H1 (cell line): ENCODE measurements around the gene PLXNB1. TPM values are rescaled to one million over a fixed set of nuclear protein-coding genes. Genes with fewer than 3 reads are reported as not detected.

Experiments used
- CTCF ChIA-PET: fragments of 300-600 bp; sonication (Branson Sonifier 250); formaldehyde crosslinking; loops from one replicate; lab custom pipeline; 2021; ENCODE audit not compliant: partially characterized antibody; lab: Charles Lee
- POLR2A ChIA-PET: fragments of 300-600 bp; sonication (Branson Sonifier 250); formaldehyde crosslinking; loops from one replicate; lab custom pipeline; 2021; ENCODE audit warnings: inconsistent platforms; ENCODE audit not compliant: partially characterized antibody; lab: Charles Lee
- DNase-seq, 2 experiments: peaks; one replicate each; pipeline versions ENCODE4 v3.0.0 to v3.0.0-alpha.2; 2010 to 2022; ENCODE audit warnings: low spot score in 2 of 2, low read depth in 1 of 2, mixed read lengths in 1 of 2
- FAIRE-seq: peaks from 2 replicates; lab custom pipeline; 2011; peaks lifted over from hg19 to GRCh38; lab: Jason Lieb, UNC
- H2AFZ ChIP-seq: 2 replicates; pipeline ENCODE4 v1.8.1; 2012; ENCODE audit warnings: low read length, inconsistent platforms
- H2AK5ac ChIP-seq: 2 replicates; pipeline ENCODE4 v1.6.1; 2013; ENCODE audit warnings: low read depth, low read length
- H2BK120ac ChIP-seq: replicated peaks from 2 replicates; pipeline ENCODE3; 2013; ENCODE audit warnings: low read depth, low read length, inconsistent platforms
- H2BK12ac ChIP-seq: 2 replicates; pipeline ENCODE4 v1.6.1; 2013; ENCODE audit warnings: low read depth, low read length
- H2BK15ac ChIP-seq: 2 replicates; pipeline ENCODE4 v1.6.1; 2013; ENCODE audit warnings: low read length
- H2BK20ac ChIP-seq: 2 replicates; pipeline ENCODE4 v1.6.1; 2013; ENCODE audit warnings: low read length
- H2BK5ac ChIP-seq: 2 replicates; pipeline ENCODE4 v1.6.1; 2013; ENCODE audit warnings: low read depth, low read length
- H3K14ac ChIP-seq: 2 replicates; pipeline ENCODE4 v1.6.1; 2013; ENCODE audit warnings: inconsistent platforms; ENCODE audit not compliant: insufficient read length
- H3K18ac ChIP-seq: 2 replicates; pipeline ENCODE4 v1.6.1; 2013; ENCODE audit warnings: low read length; ENCODE audit errors: extremely low read depth
- H3K23ac ChIP-seq: 2 replicates; pipeline ENCODE4 v1.6.1; 2013; ENCODE audit warnings: inconsistent platforms; ENCODE audit not compliant: insufficient read length
- H3K23me2 ChIP-seq: 2 replicates; pipeline ENCODE4 v1.6.1; 2013; ENCODE audit warnings: low read depth, low read length
- H3K27ac ChIP-seq: 2 replicates; pipeline ENCODE4 v1.6.1; 2011; ENCODE audit warnings: low read depth, low read length, inconsistent platforms
- H3K27me3 ChIP-seq, 4 experiments: replicated peaks in 1 of 4; 1 replicate in 1 of 4; 2 replicates in 3 of 4; pipeline versions ENCODE4 v1.6.1 to v1.8.1; 2011 to 2013; ENCODE audit warnings: low read length in 3 of 4, mild to moderate bottlenecking in 3 of 4, inconsistent platforms in 2 of 4, mixed read lengths in 2 of 4, moderate library complexity in 1 of 4; ENCODE audit not compliant: control insufficient read depth in 3 of 4, insufficient read depth in 3 of 4; ENCODE audit errors: extremely low read depth in 1 of 4
- H3K36me3 ChIP-seq, 4 experiments: 2 replicates each; pipeline versions ENCODE4 v1.6.1 to v1.8.1; 2011 to 2013; ENCODE audit warnings: mild to moderate bottlenecking in 4 of 4, low read length in 3 of 4, moderate library complexity in 2 of 4, control low read depth in 1 of 4, inconsistent platforms in 1 of 4; ENCODE audit not compliant: insufficient read depth in 4 of 4, control insufficient read depth in 2 of 4
- H3K4ac ChIP-seq: replicated peaks from 2 replicates; pipeline ENCODE3; 2013; ENCODE audit warnings: low read length, low read depth, mixed read lengths, inconsistent platforms; ENCODE audit not compliant: insufficient read length
- H3K4me1 ChIP-seq, 4 experiments: replicated peaks in 1 of 4; 1 replicate in 1 of 4; 2 replicates in 3 of 4; pipeline versions ENCODE4 v1.6.1 to v1.8.1; 2011 to 2013; ENCODE audit warnings: low read length in 3 of 4, inconsistent platforms in 2 of 4, mixed read lengths in 1 of 4; ENCODE audit not compliant: insufficient read depth in 4 of 4, control insufficient read depth in 3 of 4
- H3K4me2 ChIP-seq, 2 experiments: 2 replicates each; pipeline versions ENCODE4 v1.6.1 to v1.8.1; 2011 to 2013; ENCODE audit warnings: low read depth in 2 of 2, low read length in 2 of 2, control low read depth in 1 of 2, inconsistent platforms in 1 of 2, mild to moderate bottlenecking in 1 of 2; ENCODE audit not compliant: insufficient read depth in 1 of 2
- H3K4me3 ChIP-seq, 4 experiments: fragments of 200-600, 300-600 bp in 1 of 4; sonication (generic), shearing (Covaris generic), sonication (Bioruptor Twin) in 1 of 4; 2 replicates each; pipeline versions ENCODE4 v1.5.1 to v1.8.1; 2011 to 2016; ENCODE audit warnings: low read length in 4 of 4, low read depth in 3 of 4, control low read depth in 2 of 4, inconsistent platforms in 2 of 4, mild to moderate bottlenecking in 2 of 4, mixed read lengths in 1 of 4, moderate library complexity in 1 of 4; ENCODE audit not compliant: insufficient read depth in 2 of 4; ENCODE audit errors: extremely low read depth in 1 of 4
- H3K56ac ChIP-seq: replicated peaks from 2 replicates; pipeline ENCODE3; 2013; ENCODE audit warnings: low read depth, mild to moderate bottlenecking, mixed read lengths, low read length, inconsistent platforms; ENCODE audit not compliant: insufficient read length
- H3K79me1 ChIP-seq: 2 replicates; pipeline ENCODE4 v1.6.1; 2013; ENCODE audit warnings: low read depth, low read length, control low read depth
- H3K79me2 ChIP-seq, 2 experiments: 2 replicates each; pipeline versions ENCODE4 v1.6.1 to v1.8.1; 2012 to 2013; ENCODE audit warnings: low read length in 2 of 2, mild to moderate bottlenecking in 2 of 2, inconsistent platforms in 1 of 2; ENCODE audit not compliant: insufficient read depth in 2 of 2, control insufficient read depth in 1 of 2
- H3K9ac ChIP-seq, 4 experiments: replicated peaks in 1 of 4; 1 replicate in 1 of 4; 2 replicates in 3 of 4; pipeline versions ENCODE4 v1.6.1 to v1.8.1; 2011 to 2013; ENCODE audit warnings: low read depth in 3 of 4, low read length in 3 of 4, control low read depth in 2 of 4, mild to moderate bottlenecking in 2 of 4, moderate library complexity in 2 of 4, inconsistent platforms in 1 of 4; ENCODE audit errors: extremely low read depth in 1 of 4
- H3K9me3 ChIP-seq, 2 experiments: 2 replicates each; pipeline versions ENCODE4 v1.6.1 to v1.8.1; 2012 to 2013; ENCODE audit warnings: mild to moderate bottlenecking in 2 of 2, moderate library complexity in 2 of 2, control low read depth in 1 of 2, inconsistent platforms in 1 of 2, low read depth in 1 of 2, low read length in 1 of 2, mixed read lengths in 1 of 2; ENCODE audit not compliant: insufficient read depth in 2 of 2
- H4K20me1 ChIP-seq, 2 experiments: replicated peaks in 1 of 2; 2 replicates each; pipeline versions ENCODE3 to v1.8.1; 2011 to 2013; ENCODE audit warnings: inconsistent platforms in 2 of 2, low read length in 2 of 2, mild to moderate bottlenecking in 1 of 2; ENCODE audit not compliant: insufficient read depth in 2 of 2, control insufficient read depth in 1 of 2
- H4K5ac ChIP-seq: 2 replicates; pipeline ENCODE4 v1.6.1; 2013; ENCODE audit warnings: low read length, low read depth, mixed read lengths, inconsistent platforms; ENCODE audit not compliant: insufficient read length
- H4K8ac ChIP-seq: 2 replicates; pipeline ENCODE4 v1.8.0; 2013; ENCODE audit warnings: mild to moderate bottlenecking, moderate library complexity, low read length, inconsistent platforms; ENCODE audit not compliant: insufficient read depth; ENCODE audit errors: extremely low read depth
- H4K91ac ChIP-seq: replicated peaks from 2 replicates; pipeline ENCODE3; 2013; ENCODE audit warnings: low read length, mixed read lengths, inconsistent platforms; ENCODE audit not compliant: insufficient read length
- ATF2 ChIP-seq: IDR thresholded peaks from 2 replicates; pipeline ENCODE4 v1.6.1; 2012; ENCODE audit warnings: low read length, inconsistent platforms
- CHD2 ChIP-seq: IDR thresholded peaks from 2 replicates; pipeline ENCODE4 v1.6.1; 2012; ENCODE audit warnings: low read length, improper control_type of control experiment
- E2F6 ChIP-seq: IDR thresholded peaks from 2 replicates; pipeline ENCODE4 v1.6.1; 2012; ENCODE audit warnings: inconsistent platforms
- EZH2 ChIP-seq: fragments of 200-600 bp; sonication (generic); IDR thresholded peaks from 2 replicates; pipeline ENCODE4 v1.7.1; 2012; ENCODE audit warnings: low read depth, mild to moderate bottlenecking, moderate library complexity, low read length, inconsistent platforms; ENCODE audit not compliant: severe bottlenecking
- MAFK ChIP-seq: IDR thresholded peaks from 2 replicates; pipeline ENCODE4 v1.6.1; 2012; ENCODE audit warnings: low read depth, mild to moderate bottlenecking, improper control_type of control experiment, low read length
- MAX ChIP-seq: IDR thresholded peaks from 2 replicates; pipeline ENCODE4 v1.6.1; 2012; ENCODE audit warnings: inconsistent platforms
- RNF2 ChIP-seq: fragments of 200-900, 300-1000 bp; sonication (generic); IDR thresholded peaks from 2 replicates; pipeline ENCODE4 v1.7.1; 2016; ENCODE audit warnings: borderline replicate concordance, low read depth, mild to moderate bottlenecking, antibody characterized with exemption, low read length; ENCODE audit not compliant: poor library complexity, severe bottlenecking; ENCODE audit errors: missing control alignments
- SAP30 ChIP-seq: fragments of 300-600 bp; sonication (generic); IDR thresholded peaks from 2 replicates; pipeline ENCODE4 v1.7.1; 2012; ENCODE audit warnings: low read length, moderate library complexity, mild to moderate bottlenecking, inconsistent platforms; ENCODE audit not compliant: insufficient read depth, insufficient replicate concordance
- SP1 ChIP-seq: IDR thresholded peaks from 2 replicates; pipeline ENCODE4 v1.6.1; 2011; ENCODE audit warnings: low read depth, low read length
- TCF12 ChIP-seq: IDR thresholded peaks from 2 replicates; pipeline ENCODE4 v1.6.1; 2011; ENCODE audit warnings: low read depth, mild to moderate bottlenecking, low read length
- YY1 ChIP-seq: IDR thresholded peaks from 2 replicates; pipeline ENCODE4 v1.6.1; 2011; ENCODE audit warnings: low read depth, mild to moderate bottlenecking, low read length
- WGBS, 2 experiments: shearing (Covaris generic) in 1 of 2; methylation state at CpG; one replicate each; pipeline versions ENCODE4 v1.1.6 to v1.1.7; 2013 to 2015; ENCODE audit warnings: low lambda C conversion rate in 2 of 2, mixed read lengths in 2 of 2, inconsistent platforms in 1 of 2, low coverage in 1 of 2, missing lambda C conversion rate in 1 of 2; ENCODE audit not compliant: insufficient replicate concordance in 2 of 2, insufficient coverage in 1 of 2, insufficient read length in 1 of 2; ENCODE audit errors: extremely low coverage in 1 of 2, missing lambda C conversion rate in 1 of 2; 5-methylcytosine and 5-hydroxymethylcytosine counted together
- polyA plus RNA-seq, 7 experiments: library from polyadenylated mRNA; depleted of rRNA in 3 of 7; stranded (reverse) in 5 of 7; unstranded in 2 of 7; fragments of >200 nt in 5 of 7; fragments of 200-250 nt in 2 of 7; gene quantifications; 1 replicate in 5 of 7; 2 replicates in 1 of 7; 4 replicates in 1 of 7; pipeline versions ENCODE4 v1.2.1 to v1.2.3, GENCODE V29; 2011 to 2013; ENCODE audit warnings: missing spikeins in 2 of 7, mixed read lengths in 2 of 7
- total RNA-seq: library from RNA; stranded (reverse); fragmentation: NEBNext Ultra II Directional; extraction: Animal tissue kit (Norgen Biotek cat#: 25700); gene quantifications from 2 replicates; pipeline ENCODE4 v1.2.1, GENCODE V29; 2021

Gene PLXNB1
- total and polyA plus RNA-seq, 2 of the 8 experiments (the other 6 are each of a cell fraction or from before 2014, with no cell fraction given) = 109 to 114 TPM

GRCh38 chr3:48405971-48406370, 23.9 kb downstream of the PLXNB1 start:
- Histone ChIP-seq H3K4me1 (no peaks in the 10 kb centered on the region), H3K56ac (no peak overlapping the region), H2AFZ (no peak overlapping the region), H3K23ac (no peak overlapping the region), H2BK12ac (no peak overlapping the region), H4K5ac (no peak overlapping the region), H4K20me1 (peaks cover 3 to 24% of the 10 kb centered on the region in 2 experiments), H2BK20ac (no peak overlapping the region), H3K79me2 (no peaks in the 10 kb centered on the region), H3K79me1 (no peaks in the 10 kb centered on the region), H4K8ac (no peak overlapping the region; the same call in 1 of the 2 replicates), H3K27me3 (no peaks in the 10 kb centered on the region), H3K4ac (no peak overlapping the region), H3K4me3 (no peak overlapping the region), H2AK5ac (no peak overlapping the region), H2BK120ac (no peak overlapping the region), H2BK5ac (no peak overlapping the region), H4K91ac (no peak overlapping the region), H3K23me2 (no peaks in the 10 kb centered on the region), H3K14ac (no peak overlapping the region), H3K4me2 (no peak overlapping the region), H3K36me3 (peaks cover 43 to 72% (median 67%) of the 10 kb centered on the region in 4 experiments), H3K27ac (no peak overlapping the region; the same call in 1 of the 2 replicates), H2BK15ac (no peak overlapping the region), H3K18ac (no peak overlapping the region), H3K9ac (no peak overlapping the region), H3K9me3 (no peaks in the 10 kb centered on the region)
- ChIA-PET POLR2A (interaction anchor here (20.2 kb wide), 1 partner anchor 17 kb away, joined by 650 read pairs; the partner anchor contains the start of gene PLXNB1), CTCF (interaction anchor here (2.5 to 9.2 kb wide), 4 partner anchors 10 to 142 kb away, joined by 7 to 130 read pairs (median 52); no protein-coding TSS in a partner anchor)
- WGBS, 2 experiments = 87% methylated on average over 1 of the region's 1 CpG; no CpG with 5 or more reads in 1 of the 2 experiments
- FAIRE-seq (no peak), DNase-seq (no peak)
- TF ChIP-seq SP1 (no peak), RNF2 (no peak), ATF2 (no peak), SAP30 (no peak), EZH2 (no peak), CHD2 (no peak), MAFK (no peak), E2F6 (no peak), YY1 (no peak), TCF12 (no peak), MAX (no peak)
